Activated T-cell treated with anti-CD3 and anti-CD28 coated beads, Interleukin-2, amount 50 U/mL, for 48 hours (primary cell): Measurements from ENCODE around the gene NOVA2.

Experiments used
- DNase-seq, 2 experiments: peaks; one replicate each; pipeline ENCODE4 v3.0.0-alpha.2; 2020

NOVA2 gene, protein sequence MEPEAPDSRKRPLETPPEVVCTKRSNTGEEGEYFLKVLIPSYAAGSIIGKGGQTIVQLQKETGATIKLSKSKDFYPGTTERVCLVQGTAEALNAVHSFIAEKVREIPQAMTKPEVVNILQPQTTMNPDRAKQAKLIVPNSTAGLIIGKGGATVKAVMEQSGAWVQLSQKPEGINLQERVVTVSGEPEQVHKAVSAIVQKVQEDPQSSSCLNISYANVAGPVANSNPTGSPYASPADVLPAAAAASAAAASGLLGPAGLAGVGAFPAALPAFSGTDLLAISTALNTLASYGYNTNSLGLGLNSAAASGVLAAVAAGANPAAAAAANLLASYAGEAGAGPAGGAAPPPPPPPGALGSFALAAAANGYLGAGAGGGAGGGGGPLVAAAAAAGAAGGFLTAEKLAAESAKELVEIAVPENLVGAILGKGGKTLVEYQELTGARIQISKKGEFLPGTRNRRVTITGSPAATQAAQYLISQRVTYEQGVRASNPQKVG

GRCh38 chr19:45973553-45974338 is at the start of gene NOVA2:
Gene NOVA2, minus strand, starts transcription at chr19:45973865. Its CDS starts 514 bp downstream, at chr19:45973351.
- peak; percentile 77 to 81 for DNase-seq

DNA sequence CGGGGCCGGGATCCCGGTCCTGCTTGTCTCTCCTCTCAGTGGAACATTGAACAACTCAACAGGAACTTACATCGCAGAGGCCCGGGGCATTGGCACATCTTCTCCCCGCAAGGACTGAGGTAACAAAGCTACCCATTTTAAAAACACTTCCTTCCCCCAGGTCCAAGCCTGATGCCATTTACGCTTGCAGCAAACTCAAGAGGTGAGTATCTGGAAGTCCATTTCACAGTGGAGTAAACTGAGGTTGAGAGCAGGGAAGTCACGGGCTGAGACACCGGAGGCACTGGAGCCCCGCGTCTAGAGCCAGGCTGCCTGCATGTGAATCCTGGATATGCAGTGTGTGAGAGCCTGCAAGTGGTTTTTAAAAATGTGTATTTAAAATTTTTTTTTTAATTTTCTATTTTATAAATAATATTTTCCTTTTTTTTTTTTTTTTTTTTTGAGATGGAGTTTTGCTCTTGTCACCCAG is 49.7 kb upstream of the NOVA2 start:
- peak in 1 of 2 experiments; percentile 10 for DNase-seq

- no peak for DNase-seq
Observed at GRCh38 chr19:46022431-46023310, 49.0 kb upstream of the NOVA2 start, which contains the start of gene PGLYRP1. Gene PGLYRP1, minus strand, starts transcription at chr19:46023053. Its CDS starts 32 bp downstream, at chr19:46023021.

- DNase-seq = no peak
Observed at GRCh38 chr19:46022061-46022430, 48.4 kb upstream of the NOVA2 start.

GRCh38 chr19:46021531-46022041 is 47.9 kb upstream of the NOVA2 start:
- DNase-seq = no peak

DNA sequence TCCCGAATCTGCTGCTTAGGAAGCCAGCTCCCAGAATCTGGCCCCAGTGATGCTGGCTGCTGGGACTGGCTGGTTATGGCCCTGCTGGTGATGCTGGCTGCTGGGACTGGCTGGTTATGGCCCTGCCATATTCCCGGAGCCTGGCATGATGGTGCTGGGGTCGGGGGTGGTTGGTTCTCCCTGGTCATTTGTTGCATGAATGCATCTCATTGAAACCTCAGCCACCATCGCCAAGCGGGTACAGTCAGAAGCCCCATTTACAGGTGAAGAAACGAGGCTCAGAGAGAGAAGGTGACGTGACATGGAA is 47.1 kb upstream of the NOVA2 start:
- no peak for DNase-seq

- no peak for DNase-seq
Observed at GRCh38 chr19:46019270-46019669, 45.6 kb upstream of the NOVA2 start.

GRCh38 chr19:46018729-46019251 is 45.1 kb upstream of the NOVA2 start:
- no peak for DNase-seq

- no peak for DNase-seq
Observed at GRCh38 chr19:46017874-46018675, 44.4 kb upstream of the NOVA2 start.

- no peak for DNase-seq
Observed at GRCh38 chr19:46017095-46017429, 43.4 kb upstream of the NOVA2 start.

- DNase-seq = peak; percentile 84 to 90
Observed at GRCh38 chr19:46016426-46017094, 42.9 kb upstream of the NOVA2 start.

DNA sequence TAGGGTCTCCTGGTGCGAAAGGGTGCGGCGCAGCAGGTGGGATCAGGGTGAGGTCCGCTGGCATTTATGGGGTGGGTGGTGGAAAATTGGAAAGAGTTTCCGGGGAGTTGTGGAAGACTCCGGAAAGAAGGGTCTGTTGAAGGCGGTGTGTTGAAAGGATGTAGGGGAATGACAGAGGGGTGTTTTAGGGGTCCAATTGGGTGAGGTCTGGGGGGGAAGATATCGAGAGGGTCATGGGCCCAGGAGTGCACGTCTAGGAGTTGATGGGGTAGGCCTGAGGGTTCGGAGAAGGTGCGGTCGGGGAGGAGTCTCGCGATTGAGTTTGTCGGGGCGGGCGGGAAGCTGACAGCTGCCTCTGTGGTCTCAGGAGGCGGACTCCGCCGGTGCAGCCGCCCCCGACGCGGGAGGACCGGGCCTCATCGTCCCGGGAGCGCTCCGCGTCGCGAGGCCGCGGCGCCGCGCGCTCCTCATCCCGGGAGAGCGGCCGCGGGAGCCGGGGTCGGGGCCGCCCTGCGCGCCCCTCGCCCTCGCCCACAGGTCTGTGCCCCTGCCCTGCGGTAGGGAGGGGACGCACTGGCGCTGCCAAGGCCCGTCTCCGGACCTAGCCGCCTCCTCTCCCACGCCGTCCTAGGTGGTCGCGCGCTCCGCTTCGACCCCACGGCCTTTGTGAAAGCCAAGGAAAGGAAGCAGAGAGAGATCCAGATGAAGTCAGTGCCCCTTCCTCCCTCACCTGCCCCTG is 42.2 kb upstream of the NOVA2 start:
- DNase-seq = peak; percentile 56 to 63

- peak; percentile 75 to 80 for DNase-seq
Observed at GRCh38 chr19:46014941-46015686, 41.4 kb upstream of the NOVA2 start.

DNA sequence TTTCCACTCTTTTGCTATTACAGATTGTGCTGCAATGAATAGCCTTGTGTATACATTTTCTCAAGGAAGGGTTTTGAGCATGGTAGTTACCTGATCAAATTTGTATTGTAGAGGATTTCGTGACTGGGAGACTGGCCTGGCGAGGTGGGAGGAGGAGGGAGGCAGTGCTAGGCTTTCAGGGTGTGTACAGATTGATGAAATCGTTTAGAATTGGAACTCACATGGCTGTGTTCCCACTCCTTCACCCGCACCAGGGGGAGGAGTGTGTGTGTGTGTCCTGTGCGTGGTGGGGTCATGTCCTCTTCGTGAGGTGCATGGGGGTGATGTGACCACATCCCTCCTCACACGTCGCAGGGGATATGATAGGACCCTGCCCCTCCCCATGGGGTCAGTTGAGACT is 40.9 kb upstream of the NOVA2 start:
- no peak for DNase-seq

DNA sequence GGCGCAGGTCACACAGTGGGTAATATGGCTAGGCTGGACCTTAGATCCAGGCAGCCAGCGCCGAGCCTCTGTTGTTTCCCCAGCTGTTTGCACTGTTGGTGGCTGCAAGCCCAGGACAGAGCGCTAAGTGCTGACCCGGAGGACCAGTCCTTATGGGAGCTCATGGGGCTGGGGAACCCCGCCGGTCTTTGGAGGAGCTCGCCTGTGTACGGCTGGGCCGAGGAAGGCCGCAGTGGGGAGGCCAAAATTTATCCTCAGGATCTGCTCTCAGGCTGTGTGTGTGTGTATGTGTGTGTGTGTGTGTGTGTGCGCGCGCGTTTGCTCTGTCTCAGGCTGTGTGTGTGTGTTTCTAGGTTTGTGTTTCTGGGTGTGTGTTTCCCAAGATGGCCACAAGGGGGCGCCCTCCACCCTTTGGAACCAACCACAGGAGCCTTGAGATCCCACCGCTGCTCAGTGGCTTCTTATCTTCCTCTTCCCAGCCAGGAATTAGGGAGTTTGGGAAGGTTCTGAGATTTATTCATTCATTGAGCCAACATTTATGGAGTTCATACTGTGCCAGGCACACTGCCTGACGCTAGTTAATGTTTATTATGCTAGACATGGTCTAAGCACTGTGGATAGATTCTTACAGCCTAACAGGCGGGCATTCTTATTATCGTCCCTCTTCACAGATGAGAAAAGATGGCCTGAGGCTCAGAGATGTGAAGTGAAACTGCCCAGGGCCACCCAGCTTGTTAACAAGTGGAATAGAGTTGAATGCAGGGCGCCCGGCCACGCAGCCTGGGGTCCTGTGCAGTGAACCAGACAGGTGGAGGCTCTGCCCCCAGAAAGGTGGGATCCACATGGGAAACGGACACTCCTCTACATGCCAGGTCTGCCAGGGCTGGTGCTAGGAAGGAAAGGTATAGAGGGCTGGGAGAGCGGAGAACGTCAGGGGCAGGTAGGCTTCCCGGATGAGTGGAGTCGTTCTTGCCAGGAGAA is 36.2 kb upstream of the NOVA2 start:
- DNase-seq = peak; percentile 80

- DNase-seq = no peak
Observed at GRCh38 chr19:46006411-46006810, 32.7 kb upstream of the NOVA2 start.

GRCh38 chr19:46002678-46003275 is 29.1 kb upstream of the NOVA2 start:
- no peak for DNase-seq
